ENCODE data around the gene ADAM17. TPM values are rescaled to one million over a fixed set of nuclear protein-coding genes. Genes with fewer than 3 reads are reported as not detected.

ADAM17 gene
- total RNA-seq, 4 donors from 2014 or later, result 7.7 to 47.0 (median 27.7) TPM

- H3K4me1 ChIP-seq, result no peaks in the 10 kb centered on the region
- no peak overlapping the region for H3K4me3 ChIP-seq
- H3K27ac ChIP-seq, result no peak overlapping the region
- no peaks in the 10 kb centered on the region for H3K27me3 ChIP-seq
- intact Hi-C loops (cut with DNase I; ENCODE audit: low total_unique reads), result no loop called here
- H3K9me3 ChIP-seq, result no peaks in the 10 kb centered on the region
- no peaks in the 10 kb centered on the region for H3K36me3 ChIP-seq
- no peak for TF ChIP-seq CTCF (IDR thresholded peaks at IDR 0.05)
- no peak for TF ChIP-seq POLR2A (IDR thresholded peaks at IDR 0.05)
- DNase-seq, result no peak
Measured at GRCh38 chr2:9462313-9462712, 93.3 kb downstream of the ADAM17 start.

- intact Hi-C loops (cut with DNase I; ENCODE audit: low total_unique reads), result no loop called here
- DNase-seq, result no peak
- Histone ChIP-seq H3K36me3 (no peaks in the 10 kb centered on the region), H3K9me3 (no peaks in the 10 kb centered on the region), H3K4me3 (no peak overlapping the region), H3K27me3 (no peaks in the 10 kb centered on the region), H3K27ac (no peak overlapping the region), H3K4me1 (no peaks in the 10 kb centered on the region)
- TF ChIP-seq CTCF (IDR thresholded peaks at IDR 0.05) (no peak), POLR2A (IDR thresholded peaks at IDR 0.05) (no peak)
Measured at GRCh38 chr2:9461079-9461478, 94.6 kb downstream of the ADAM17 start.

GRCh38 chr2:9460441-9461017 lies 95.1 kb downstream of the ADAM17 start:
- Histone ChIP-seq H3K27me3 (no peaks in the 10 kb centered on the region), H3K4me3 (no peak overlapping the region), H3K4me1 (no peaks in the 10 kb centered on the region), H3K36me3 (no peaks in the 10 kb centered on the region), H3K27ac (no peak overlapping the region), H3K9me3 (no peaks in the 10 kb centered on the region)
- intact Hi-C loops (cut with DNase I; ENCODE audit: low total_unique reads), result no loop called here
- DNase-seq, result no peak
- TF ChIP-seq CTCF (IDR thresholded peaks at IDR 0.05), result no peak
- no peak for TF ChIP-seq POLR2A (IDR thresholded peaks at IDR 0.05)

- no peak overlapping the region for H3K27ac ChIP-seq
- no peaks in the 10 kb centered on the region for H3K27me3 ChIP-seq
- no peak for DNase-seq
- TF ChIP-seq POLR2A (IDR thresholded peaks at IDR 0.05) (no peak), CTCF (IDR thresholded peaks at IDR 0.05) (no peak)
- H3K4me3 ChIP-seq, result no peak overlapping the region
- no peaks in the 10 kb centered on the region for H3K9me3 ChIP-seq
- no peaks in the 10 kb centered on the region for H3K36me3 ChIP-seq
- no peaks in the 10 kb centered on the region for H3K4me1 ChIP-seq
- intact Hi-C loops (cut with DNase I; ENCODE audit: low total_unique reads), result no loop called here
Measured at GRCh38 chr2:9451231-9451630, 104.4 kb downstream of the ADAM17 start.

- Histone ChIP-seq H3K9me3 (no peaks in the 10 kb centered on the region), H3K36me3 (no peaks in the 10 kb centered on the region), H3K27me3 (no peaks in the 10 kb centered on the region), H3K27ac (no peak overlapping the region), H3K4me3 (no peak overlapping the region), H3K4me1 (no peaks in the 10 kb centered on the region)
- intact Hi-C loops (cut with DNase I; ENCODE audit: low total_unique reads), result no loop called here
- no peak for DNase-seq
- TF ChIP-seq CTCF (IDR thresholded peaks at IDR 0.05) (no peak), POLR2A (IDR thresholded peaks at IDR 0.05) (no peak)
Measured at GRCh38 chr2:9445089-9445488, 110.5 kb downstream of the ADAM17 start.
